CD4-positive, alpha-beta T cell (primary cell): Measurements from ENCODE around the gene NAV2. TPM values are rescaled to one million over a fixed set of nuclear protein-coding genes. Genes with fewer than 3 reads are reported as not detected.

Experiments
- ATAC-seq: fragments of 200-7000 bp; cut with Tn5 transposase; one replicate; pipeline ENCODE4 v1.10.0; 2022; ENCODE audit warnings: mild to moderate bottlenecking; ENCODE audit not compliant: poor library complexity
- CTCF ChIA-PET: fragments of 350-600 bp; sonication (Branson Sonifier 250); formaldehyde crosslinking; loops from one replicate; lab custom pipeline; 2021; ENCODE audit warnings: antibody characterized with exemption, inconsistent platforms; lab: Charles Lee
- POLR2A ChIA-PET: fragments of 350-600 bp; sonication (Branson Sonifier 250); formaldehyde crosslinking; loops from one replicate; lab custom pipeline; 2021; ENCODE audit warnings: antibody characterized with exemption, inconsistent platforms; lab: Charles Lee
- DNase-seq, 14 experiments: peaks; one replicate each; pipeline ENCODE4 v3.0.0-alpha.2; 2013 to 2020; ENCODE audit warnings: mixed read lengths in 2 of 14
- H3K27ac ChIP-seq, 2 donors: one replicate each; pipeline versions ENCODE4 v1.5.1 to v1.7.0; 2013; ENCODE audit warnings: low read length in 2 of 2, low read depth in 1 of 2, mild to moderate bottlenecking in 1 of 2
- H3K27me3 ChIP-seq, 2 experiments: 1 replicate in 1 of 2; 2 replicates in 1 of 2; pipeline versions ENCODE4 v1.6.1 to v1.7.0; 2013; ENCODE audit warnings: low read length in 2 of 2, control low read depth in 1 of 2, mild to moderate bottlenecking in 1 of 2, moderate library complexity in 1 of 2; ENCODE audit not compliant: insufficient read depth in 2 of 2, control insufficient read depth in 1 of 2
- H3K36me3 ChIP-seq: one replicate; pipeline ENCODE4 v1.6.1; 2013; ENCODE audit warnings: low read length, control low read depth; ENCODE audit not compliant: insufficient read depth
- H3K4me1 ChIP-seq: one replicate; pipeline ENCODE4 v1.6.1; 2013; ENCODE audit warnings: low read length, control low read depth; ENCODE audit not compliant: insufficient read depth
- H3K4me3 ChIP-seq: one replicate; pipeline ENCODE4 v1.5.1; 2013; ENCODE audit warnings: mild to moderate bottlenecking, low read length, moderate library complexity
- H3K9me3 ChIP-seq, 2 experiments: 1 replicate in 1 of 2; 2 replicates in 1 of 2; pipeline versions ENCODE4 v1.6.1 to v1.7.0; 2013; ENCODE audit warnings: low read length in 2 of 2, mild to moderate bottlenecking in 2 of 2, control low read depth in 1 of 2, moderate library complexity in 1 of 2; ENCODE audit not compliant: control insufficient read depth in 1 of 2, insufficient read depth in 1 of 2
- H3K27ac Mint-ChIP-seq: one replicate; pipeline ENCODE4 v1.8.0; 2020; ENCODE audit warnings: mixed read lengths
- H3K27me3 Mint-ChIP-seq: one replicate; pipeline ENCODE4 v1.8.0; 2021; ENCODE audit warnings: mixed read lengths
- H3K36me3 Mint-ChIP-seq: one replicate; pipeline ENCODE4 v1.8.0; 2021; ENCODE audit warnings: low read depth, mixed read lengths
- H3K4me1 Mint-ChIP-seq: one replicate; pipeline ENCODE4 v1.8.0; 2021; ENCODE audit warnings: low read depth, mixed read lengths
- H3K4me3 Mint-ChIP-seq: one replicate; pipeline ENCODE4 v1.8.0; 2020; ENCODE audit warnings: mild to moderate bottlenecking, mixed read lengths
- H3K9me3 Mint-ChIP-seq: one replicate; pipeline ENCODE4 v1.8.0; 2020; ENCODE audit warnings: mixed read lengths
- CTCF ChIP-seq: fragments of 200-600 bp; IDR thresholded peaks from one replicate; pipeline ENCODE4 v1.8.0; 2022; ENCODE audit warnings: antibody characterized with exemption, mild to moderate bottlenecking
- intact Hi-C, 2 experiments: fragments of 100-400 bp; cut with DNase I in 1 of 2; cut with micrococcal nuclease in 1 of 2; formaldehyde crosslinking; loops; one replicate each; pipeline versions ENCODE4 v1.15.1 to v1.9.0; 2023 to 2025; cut with DNase I, micrococcal nuclease
- total RNA-seq, 174 experiments: library from RNA in 2 of 174; stranded (reverse) in 2 of 174; gene quantifications; one replicate each; pipeline ENCODE4 v1.2.3 and lab custom pipeline; 2021 to 2026

Gene NAV2
- total RNA-seq, 2 experiments from 2014 or later = 0.55 to 0.64 TPM

GRCh38 chr11:19907008-19907579 lies 194.5 kb downstream of the NAV2 start:
- H3K4me1 Mint-ChIP-seq = no peaks in the 10 kb centered on the region
- ChIA-PET POLR2A (no interaction called here), CTCF (no interaction called here)
- Histone ChIP-seq H3K4me3 (no peak overlapping the region), H3K36me3 (no peaks in the 10 kb centered on the region), H3K9me3 (no peaks in the 10 kb centered on the region), H3K27ac (no peak overlapping the region), H3K4me1 (no peaks in the 10 kb centered on the region), H3K27me3 (no peaks in the 10 kb centered on the region)
- no peaks in the 10 kb centered on the region for H3K27me3 Mint-ChIP-seq
- ATAC-seq (no peak), DNase-seq (no peak)
- no peaks in the 10 kb centered on the region for H3K9me3 Mint-ChIP-seq
- intact Hi-C loops = loop anchor here in 1 of 2 experiments (2.0 kb wide), 1 partner anchor 344 kb away; no protein-coding TSS in a partner anchor
- H3K4me3 Mint-ChIP-seq = no peak overlapping the region
- H3K27ac Mint-ChIP-seq = no peak overlapping the region
- no peak for TF ChIP-seq CTCF
- H3K36me3 Mint-ChIP-seq = no peaks in the 10 kb centered on the region

- Histone ChIP-seq H3K9me3 (no peaks in the 10 kb centered on the region), H3K4me3 (no peak overlapping the region), H3K27me3 (no peaks in the 10 kb centered on the region), H3K27ac (no peak overlapping the region), H3K36me3 (no peaks in the 10 kb centered on the region), H3K4me1 (no peaks in the 10 kb centered on the region)
- ChIA-PET POLR2A (no interaction called here), CTCF (no interaction called here)
- no peak overlapping the region for H3K4me3 Mint-ChIP-seq
- H3K27me3 Mint-ChIP-seq = no peaks in the 10 kb centered on the region
- intact Hi-C loops = loop anchor here in 1 of 2 experiments (2.0 kb wide), 1 partner anchor 345 kb away; no protein-coding TSS in a partner anchor
- no peaks in the 10 kb centered on the region for H3K4me1 Mint-ChIP-seq
- H3K9me3 Mint-ChIP-seq = no peaks in the 10 kb centered on the region
- H3K27ac Mint-ChIP-seq = no peak overlapping the region
- no peak for TF ChIP-seq CTCF
- no peaks in the 10 kb centered on the region for H3K36me3 Mint-ChIP-seq
- DNase-seq (no peak), ATAC-seq (no peak)
Observed at GRCh38 chr11:19907839-19908238, 195.2 kb downstream of the NAV2 start.

GRCh38 chr11:19910931-19911330 lies 198.3 kb downstream of the NAV2 start:
- DNase-seq (no peak), ATAC-seq (no peak)
- Histone ChIP-seq H3K9me3 (no peaks in the 10 kb centered on the region), H3K4me1 (no peaks in the 10 kb centered on the region), H3K27me3 (no peaks in the 10 kb centered on the region), H3K36me3 (no peaks in the 10 kb centered on the region), H3K4me3 (no peak overlapping the region), H3K27ac (no peak overlapping the region)
- Mint-ChIP-seq H3K36me3 (no peaks in the 10 kb centered on the region), H3K9me3 (no peaks in the 10 kb centered on the region), H3K27me3 (no peaks in the 10 kb centered on the region), H3K4me1 (no peaks in the 10 kb centered on the region), H3K4me3 (no peak overlapping the region), H3K27ac (no peak overlapping the region)
- POLR2A ChIA-PET = no interaction called here
- intact Hi-C loops = no loop called here
- CTCF ChIA-PET = no interaction called here
- no peak for TF ChIP-seq CTCF
